Activated T-cell treated with anti-CD3 and anti-CD28 coated beads, Interleukin-2, amount 50 U/mL, for 1 hour (primary cell): ENCODE results near the gene RAB6B.

Experiments used
- DNase-seq: peaks from one replicate; pipeline ENCODE4 v3.0.0-alpha.2; 2020

The RAB6B gene

GRCh38 chr3:133895208-133896001 is at the start of gene RAB6B:
Gene RAB6B, minus strand, starts transcription at chr3:133895882. Its CDS starts 416 bp downstream, at chr3:133895466.
- no peak for DNase-seq

DNA sequence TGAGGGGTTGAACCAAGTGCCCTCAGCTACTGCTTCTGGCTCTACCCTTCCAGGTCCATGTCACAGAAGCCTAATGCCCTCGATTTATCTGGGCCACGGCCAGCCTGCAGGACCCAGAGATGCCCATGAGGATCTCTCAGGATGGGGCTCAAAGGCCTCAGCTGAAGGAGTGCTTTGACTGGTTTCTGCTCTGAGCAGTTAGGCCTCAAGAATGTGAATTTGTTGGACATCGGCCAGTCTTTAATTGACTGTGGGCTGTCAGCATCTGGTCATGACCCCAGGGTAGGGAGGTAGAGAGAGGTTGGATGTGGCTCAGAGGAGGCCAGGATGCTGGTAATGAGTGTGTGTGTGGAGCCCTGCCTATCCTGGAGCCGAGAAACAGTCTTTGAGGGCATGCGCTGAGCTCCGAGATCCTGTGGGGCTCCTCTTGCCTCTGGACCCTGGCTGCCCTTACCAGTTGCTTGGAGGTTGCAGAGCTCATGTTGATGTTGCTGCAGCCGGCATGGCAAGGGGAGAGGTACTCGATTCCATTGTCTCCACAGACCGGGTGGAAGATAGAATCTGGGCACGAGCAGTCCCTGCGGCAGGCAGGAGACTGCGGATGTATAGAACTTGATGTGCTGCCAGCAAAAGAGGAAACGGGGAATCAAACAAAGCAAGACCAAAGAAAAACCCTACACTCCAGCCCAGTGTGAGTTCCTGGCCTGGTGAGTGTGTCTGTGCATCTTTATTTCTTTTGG is 49.1 kb upstream of the RAB6B start:
- DNase-seq = no peak

GRCh38 chr3:133944181-133944580 is 48.5 kb upstream of the RAB6B start:
- DNase-seq = no peak

GRCh38 chr3:133943639-133944141 is 48.0 kb upstream of the RAB6B start:
- DNase-seq = no peak

DNA sequence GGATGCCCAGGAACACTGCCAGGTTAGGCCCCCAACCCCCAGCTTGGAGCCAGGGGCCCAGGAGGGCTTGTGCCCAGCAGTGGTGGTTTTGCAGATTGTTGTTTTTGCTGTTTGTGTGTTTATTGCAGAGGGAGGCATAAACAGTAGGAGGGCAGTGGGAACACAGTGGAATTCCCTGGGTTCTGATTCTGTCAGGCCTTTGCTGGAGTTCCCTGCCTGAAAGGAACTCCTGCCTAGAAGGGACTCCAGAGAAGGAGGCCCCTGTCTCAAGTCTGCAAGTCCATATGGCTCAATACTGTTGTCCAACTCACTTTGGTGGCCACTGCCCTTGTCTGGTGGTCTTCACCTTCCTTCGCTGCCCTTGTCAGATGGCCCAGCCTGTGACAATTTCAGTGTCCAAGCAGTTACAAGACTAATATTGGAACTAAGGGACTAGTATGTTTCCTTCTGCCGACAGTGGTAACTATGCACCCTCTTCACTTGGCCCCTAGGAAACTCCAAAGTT is 47.4 kb upstream of the RAB6B start:
- no peak for DNase-seq

DNA sequence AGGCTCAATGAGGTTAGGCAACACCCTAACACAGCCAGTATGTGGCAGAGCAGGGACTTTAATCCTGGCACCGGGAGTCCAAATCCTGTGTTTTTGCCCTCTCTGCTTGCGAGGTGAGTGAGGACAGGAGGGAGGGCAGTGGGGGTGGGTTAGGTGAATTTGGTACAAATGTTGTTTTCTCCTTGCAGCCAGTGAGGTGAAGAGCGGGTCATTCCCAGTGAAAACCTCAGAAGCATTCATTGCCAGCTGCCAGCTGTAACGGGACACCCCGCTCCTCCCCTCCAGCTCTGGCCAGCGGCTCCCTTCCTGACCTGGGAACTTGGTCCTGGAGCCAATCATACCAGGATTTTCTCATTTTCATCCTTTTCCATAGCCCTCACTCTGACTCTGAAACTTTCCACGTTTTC is 45.7 kb upstream of the RAB6B start:
- no peak for DNase-seq

DNA sequence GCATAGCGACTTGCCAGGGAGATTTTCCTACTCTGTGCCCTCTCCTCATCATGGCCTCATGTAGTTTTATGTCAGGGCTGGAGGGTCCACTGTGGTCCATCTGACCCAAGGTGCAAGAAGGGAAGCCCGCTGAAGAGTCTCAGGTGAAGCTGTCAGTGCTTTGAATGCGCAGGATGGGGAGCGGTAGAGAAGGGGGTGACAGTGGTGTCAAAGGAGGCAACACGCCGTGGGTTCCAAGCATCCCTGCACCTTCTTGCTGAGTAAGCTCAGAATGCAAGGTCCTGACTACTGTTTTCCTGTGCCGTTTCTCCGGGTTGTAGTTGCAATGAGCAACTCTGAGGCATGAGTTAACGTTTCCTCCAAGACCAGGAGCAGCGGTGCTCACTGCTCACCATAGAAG is 44.9 kb upstream of the RAB6B start:
- no peak for DNase-seq

GRCh38 chr3:133939463-133939835 is 43.8 kb upstream of the RAB6B start:
- DNase-seq = no peak

GRCh38 chr3:133938770-133939462 is 43.2 kb upstream of the RAB6B start:
- no peak for DNase-seq

- no peak for DNase-seq
These were observed 42.3 kb upstream of the RAB6B start for GRCh38 chr3:133937756-133938601.

DNA sequence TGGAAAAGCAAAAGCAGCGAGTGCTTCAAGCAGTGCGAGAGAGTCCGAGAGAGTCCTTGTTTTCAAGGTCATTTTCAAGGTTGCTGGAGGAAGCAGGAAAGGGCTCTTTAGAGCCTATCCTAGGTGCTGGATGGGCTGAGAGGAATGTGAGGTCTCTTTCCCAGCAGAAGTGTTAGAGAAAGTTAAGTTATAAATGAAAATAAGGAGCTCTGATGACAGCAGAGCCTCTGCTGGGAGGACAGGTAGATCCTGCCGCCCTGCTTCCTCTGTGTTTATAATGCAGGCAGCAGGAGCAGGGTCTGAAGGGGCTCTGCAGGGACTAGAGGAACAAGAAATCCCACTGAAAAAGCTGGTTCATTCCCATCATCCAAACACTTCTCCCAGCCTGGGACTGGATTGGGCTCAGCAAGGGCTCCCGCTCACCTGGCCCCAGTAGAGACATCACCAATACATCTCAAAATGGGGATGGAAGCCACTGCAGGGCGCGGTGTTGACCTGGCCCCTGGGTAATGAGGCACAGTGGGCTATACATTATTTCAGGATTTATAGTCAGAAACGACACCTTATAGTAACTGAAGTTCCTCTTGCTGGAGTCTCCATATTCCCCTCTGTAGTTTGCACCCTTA is 41.5 kb upstream of the RAB6B start:
- no peak for DNase-seq

DNA sequence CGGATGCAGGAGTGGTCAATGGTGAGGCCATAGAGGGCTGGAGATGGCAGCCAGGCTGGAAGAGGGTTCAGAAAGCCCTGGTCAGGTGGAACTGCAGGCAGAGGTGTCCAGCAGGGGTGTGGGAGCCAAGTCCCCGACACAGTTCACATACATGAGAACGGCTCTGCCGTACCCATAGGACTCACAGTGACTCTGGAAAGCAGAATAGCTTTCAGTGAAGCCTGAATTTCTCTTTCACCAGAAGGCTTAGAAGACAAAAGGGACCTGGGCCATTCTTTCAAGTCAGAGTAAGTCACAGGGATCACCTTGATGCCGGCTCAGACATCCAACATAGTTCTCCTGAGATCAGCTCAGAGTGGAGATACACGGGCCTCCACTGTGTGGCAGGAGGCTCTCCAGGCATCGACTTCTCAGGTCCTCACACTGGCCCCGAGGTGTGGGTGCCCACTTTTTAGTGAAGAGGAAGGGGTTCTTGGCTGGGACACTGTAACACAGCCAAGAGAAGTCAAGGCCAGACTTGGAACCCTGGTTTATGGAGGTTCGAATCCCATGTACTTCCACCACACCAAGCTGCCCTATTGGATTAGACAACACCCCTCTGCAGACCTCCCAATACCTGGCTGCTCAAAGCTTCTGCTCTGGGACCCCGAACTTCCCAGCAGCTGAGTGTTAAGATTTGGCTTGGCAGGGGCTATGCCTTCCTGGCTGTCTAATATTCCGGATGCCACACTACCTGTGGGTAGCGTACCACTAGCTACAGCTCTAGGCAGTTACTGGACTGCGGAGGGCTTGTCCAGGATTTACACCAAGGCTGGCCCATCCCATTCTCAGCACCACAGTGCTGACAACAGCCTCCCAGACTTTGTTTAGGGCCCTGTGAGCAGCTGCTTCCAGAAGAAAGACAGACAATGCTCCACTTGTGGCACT is 40.4 kb upstream of the RAB6B start:
- no peak for DNase-seq

DNA sequence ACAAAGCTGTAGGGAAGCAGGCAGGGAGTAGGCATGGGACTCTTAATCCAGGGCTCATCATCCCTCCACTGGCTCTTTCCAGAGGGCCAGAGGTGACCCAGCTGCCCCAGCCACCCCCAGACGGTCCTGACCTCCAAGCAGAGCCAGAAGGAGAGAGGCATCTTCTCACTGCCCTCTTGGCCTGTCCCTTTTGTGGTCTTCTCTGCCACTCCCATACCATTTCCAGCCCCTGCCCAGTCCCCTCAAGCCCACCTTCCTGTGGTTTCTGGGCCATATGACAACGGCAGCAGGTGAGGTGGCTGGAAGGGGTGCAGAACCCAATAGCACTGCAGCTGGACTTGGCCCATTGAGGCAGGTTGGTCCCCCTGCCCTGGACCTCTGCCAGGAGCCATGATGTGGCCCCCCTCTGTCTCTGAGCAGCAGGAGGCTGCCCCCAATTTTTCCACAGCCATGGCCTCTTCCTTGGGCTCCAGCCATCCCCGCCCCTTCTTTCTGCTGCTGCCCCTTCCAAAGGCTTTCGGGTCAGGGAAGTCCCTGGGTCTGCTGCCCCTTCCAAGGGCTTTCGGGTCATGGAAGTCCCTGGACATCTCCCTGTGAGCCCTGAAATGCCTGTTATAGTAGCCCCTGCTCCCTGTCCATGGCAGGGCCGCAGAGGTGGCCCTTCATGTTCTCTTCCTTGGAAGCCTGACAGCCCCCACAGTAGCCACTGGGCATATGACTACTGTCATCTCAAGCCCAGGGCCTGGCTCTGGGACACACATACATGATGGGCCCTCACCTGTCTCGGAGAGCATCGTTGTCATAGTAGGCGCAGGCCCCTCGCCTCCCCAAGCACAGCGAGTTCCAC is 39.5 kb upstream of the RAB6B start:
- no peak for DNase-seq

DNA sequence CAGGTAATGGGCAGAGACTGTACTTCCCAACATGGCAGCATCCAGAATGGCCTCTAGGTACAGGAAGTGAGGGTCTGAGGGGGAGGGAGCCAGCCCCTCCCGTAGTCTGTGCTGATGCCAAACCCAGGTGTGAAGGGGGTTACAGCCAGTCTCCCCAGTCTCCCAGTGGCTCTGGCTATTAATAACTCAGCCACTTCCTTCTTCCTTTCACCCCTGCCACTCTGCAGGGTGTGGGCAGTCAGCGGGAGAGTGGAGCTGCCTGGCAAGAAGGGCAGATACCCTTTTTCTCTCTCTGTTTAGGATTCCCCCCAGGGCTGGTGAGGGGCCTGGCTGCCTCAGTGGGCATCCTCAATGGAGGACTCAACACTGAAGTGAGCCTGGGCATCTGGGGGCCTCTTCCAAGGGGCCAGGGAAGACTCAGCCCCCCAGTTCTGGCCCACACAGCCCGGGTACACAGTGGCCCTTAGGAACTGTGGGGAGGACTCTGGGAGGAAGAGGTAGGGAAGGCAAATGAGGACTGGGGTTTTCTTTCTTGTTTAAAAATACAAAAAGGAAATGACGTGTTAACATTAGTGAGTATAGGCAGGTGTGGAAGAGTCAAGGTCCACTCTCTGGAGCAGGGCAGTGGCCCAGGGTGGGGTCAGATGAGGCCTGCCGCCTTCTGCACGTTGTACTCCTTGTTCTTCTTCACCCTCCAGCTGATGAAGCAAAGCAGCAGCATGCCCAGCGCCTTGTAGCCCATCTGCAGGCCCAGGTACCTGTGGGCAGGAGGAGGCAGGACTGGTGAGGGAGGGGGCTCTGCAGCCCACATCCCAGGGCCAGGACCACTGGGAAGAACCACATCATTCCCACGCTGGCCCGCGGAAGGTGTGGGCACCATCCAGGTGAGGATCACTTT is 38.6 kb upstream of the RAB6B start:
- no peak for DNase-seq

- DNase-seq = no peak
These were observed 37.7 kb upstream of the RAB6B start for GRCh38 chr3:133933097-133934024.

DNA sequence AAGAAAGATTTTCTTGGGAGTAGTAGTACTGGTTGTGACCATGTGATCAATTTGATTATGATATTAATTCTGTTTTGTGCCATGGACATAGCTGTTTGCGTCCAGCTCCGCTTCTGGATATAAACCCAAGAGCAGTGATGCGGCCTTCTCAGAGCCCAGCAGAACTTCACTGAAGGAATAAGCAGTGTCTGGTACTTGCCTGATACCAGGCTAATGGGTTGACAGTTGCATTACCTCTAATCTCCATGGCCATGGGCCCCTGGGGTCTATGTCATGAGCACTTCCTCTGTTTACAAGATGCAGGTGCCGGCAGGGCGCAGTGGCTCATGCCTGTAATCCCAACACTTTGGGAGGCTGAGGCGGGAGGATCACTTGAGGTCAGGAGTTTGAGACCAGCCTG is 36.3 kb upstream of the RAB6B start:
- no peak for DNase-seq

GRCh38 chr3:133931084-133931483 is 35.4 kb upstream of the RAB6B start:
- DNase-seq = no peak
